Mesodermal cell (in vitro differentiated cells): ENCODE results near the gene GTF3C2. TPM values are rescaled to one million over a fixed set of nuclear protein-coding genes. Genes with fewer than 3 reads are reported as not detected.
A peak's percentile ranks its signal among the peaks of the same experiment; 100 is the strongest.

Source experiments
- H3K27ac ChIP-seq: 2 replicates; pipeline ENCODE4 v1.7.0; 2013; ENCODE audit warnings: mild to moderate bottlenecking, low read depth, low read length, moderate library complexity; ENCODE audit not compliant: severe bottlenecking
- H3K36me3 ChIP-seq: 2 replicates; pipeline ENCODE4 v1.7.1; 2013; ENCODE audit warnings: mild to moderate bottlenecking, low read length, moderate library complexity; ENCODE audit not compliant: control insufficient read depth, insufficient read depth
- H3K4me1 ChIP-seq: one replicate; pipeline ENCODE4 v1.7.1; 2013; ENCODE audit warnings: mild to moderate bottlenecking, low read length; ENCODE audit not compliant: insufficient read depth, control insufficient read depth, poor library complexity, severe bottlenecking
- H3K4me3 ChIP-seq: 2 replicates; pipeline ENCODE4 v1.7.0; 2013; ENCODE audit warnings: low read length, control low read depth, mild to moderate bottlenecking; ENCODE audit not compliant: insufficient read depth, poor library complexity, severe bottlenecking; ENCODE audit errors: extremely low read depth
- H3K9me3 ChIP-seq: 2 replicates; pipeline ENCODE4 v1.7.1; 2013; ENCODE audit warnings: mild to moderate bottlenecking, low read length, moderate library complexity; ENCODE audit not compliant: control insufficient read depth
- WGBS, 2 experiments: methylation state at CpG; one replicate each; pipeline ENCODE4 v1.1.5; 2013; ENCODE audit warnings: missing lambda C conversion rate in 2 of 2; ENCODE audit not compliant: insufficient coverage in 2 of 2; 5-methylcytosine and 5-hydroxymethylcytosine counted together
- polyA plus RNA-seq, 2 experiments: library from polyadenylated mRNA; stranded (reverse); fragments of 50-300 nt; gene quantifications; one replicate each; pipeline ENCODE4 v1.2.3, GENCODE V29; 2013

The GTF3C2 gene
- polyA plus RNA-seq (2013, experiment 1 of 2), result 79.8 TPM
- 70.2 TPM for polyA plus RNA-seq (2013, experiment 2 of 2)

DNA sequence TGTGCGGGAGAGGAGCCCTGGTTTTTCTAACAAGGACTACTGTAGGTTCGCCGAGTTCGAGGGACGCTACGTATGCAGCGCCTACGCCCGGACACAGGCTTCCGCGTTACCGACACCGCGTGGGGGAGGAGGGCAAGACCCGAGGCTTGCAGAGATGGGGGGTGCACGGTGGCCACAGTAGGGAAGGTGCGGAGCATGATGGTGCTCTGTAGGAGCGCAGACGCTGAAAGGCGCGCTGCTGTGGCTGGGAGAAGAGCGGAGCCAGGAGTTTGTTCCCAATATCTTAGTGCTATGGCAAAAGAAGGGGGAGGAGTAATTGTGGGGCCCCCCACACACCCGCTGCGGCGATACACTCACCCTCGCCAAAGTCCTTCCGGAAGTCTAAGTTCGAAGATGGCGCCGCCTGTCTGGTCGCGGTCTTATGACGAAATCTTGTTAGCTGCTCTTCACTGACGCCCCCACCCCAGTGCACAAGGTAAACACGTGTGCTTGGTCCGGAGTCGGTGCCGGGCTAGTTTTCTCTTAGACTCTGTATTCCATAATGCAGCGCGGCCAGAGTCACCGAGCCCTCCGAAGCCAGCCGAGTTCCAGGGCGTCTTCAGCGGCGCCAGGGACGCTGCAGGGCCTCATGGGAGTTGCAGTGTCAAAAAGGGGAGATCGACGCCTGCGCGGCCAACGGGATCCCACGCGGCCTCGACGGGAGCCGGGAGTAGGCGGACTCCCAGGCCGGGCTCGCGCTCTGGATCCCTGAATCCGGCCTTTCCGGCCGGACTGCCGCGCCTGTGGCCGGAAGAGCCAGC, at the start of gene GTF3C2:
Gene GTF3C2, minus strand, starts transcription at position 383 of the 800 bp plus-strand sequence. CDS start 13,210 bp downstream, outside the sequence.
- WGBS, 2 experiments, result 0 to 1% methylated on average over 52 to 62 of the region's 67 CpGs
- peak within 1 kb of the TSS; percentile 96 for H3K27ac ChIP-seq
- peaks cover 13% of the 10 kb centered on the region for H3K4me1 ChIP-seq
- peaks cover 23% of the 10 kb centered on the region for H3K36me3 ChIP-seq
- peak within 1 kb of the TSS; percentile 94 for H3K4me3 ChIP-seq
- peaks cover 11% of the 10 kb centered on the region for H3K9me3 ChIP-seq

GRCh38 chr2:27400348-27401135, 44.0 kb upstream of the GTF3C2 start:
- WGBS, 2 experiments, result no CpG with 5 or more reads among the region's 2 CpGs
- Histone ChIP-seq H3K27ac (no peak overlapping the region), H3K36me3 (peaks cover 51% of the 10 kb centered on the region), H3K4me1 (no peaks in the 10 kb centered on the region), H3K9me3 (no peaks in the 10 kb centered on the region), H3K4me3 (no peak overlapping the region)

- Histone ChIP-seq H3K4me3 (no peak overlapping the region), H3K36me3 (peaks cover 44% of the 10 kb centered on the region), H3K27ac (no peak overlapping the region), H3K4me1 (no peaks in the 10 kb centered on the region), H3K9me3 (no peaks in the 10 kb centered on the region)
- WGBS, 2 experiments, result 90% methylated on average over 5 of the region's 5 CpGs; no CpG with 5 or more reads in 1 of the 2 experiments
These were observed 42.4 kb upstream of the GTF3C2 start for GRCh38 chr2:27398962-27399361.

GRCh38 chr2:27393225-27393624, 36.7 kb upstream of the GTF3C2 start:
- Histone ChIP-seq H3K9me3 (no peaks in the 10 kb centered on the region), H3K36me3 (peaks cover 31% of the 10 kb centered on the region), H3K4me1 (no peaks in the 10 kb centered on the region), H3K4me3 (no peak overlapping the region), H3K27ac (no peak overlapping the region)
- 95 to 99% methylated on average over 32 to 33 of the region's 33 CpGs for WGBS, 2 experiments

DNA sequence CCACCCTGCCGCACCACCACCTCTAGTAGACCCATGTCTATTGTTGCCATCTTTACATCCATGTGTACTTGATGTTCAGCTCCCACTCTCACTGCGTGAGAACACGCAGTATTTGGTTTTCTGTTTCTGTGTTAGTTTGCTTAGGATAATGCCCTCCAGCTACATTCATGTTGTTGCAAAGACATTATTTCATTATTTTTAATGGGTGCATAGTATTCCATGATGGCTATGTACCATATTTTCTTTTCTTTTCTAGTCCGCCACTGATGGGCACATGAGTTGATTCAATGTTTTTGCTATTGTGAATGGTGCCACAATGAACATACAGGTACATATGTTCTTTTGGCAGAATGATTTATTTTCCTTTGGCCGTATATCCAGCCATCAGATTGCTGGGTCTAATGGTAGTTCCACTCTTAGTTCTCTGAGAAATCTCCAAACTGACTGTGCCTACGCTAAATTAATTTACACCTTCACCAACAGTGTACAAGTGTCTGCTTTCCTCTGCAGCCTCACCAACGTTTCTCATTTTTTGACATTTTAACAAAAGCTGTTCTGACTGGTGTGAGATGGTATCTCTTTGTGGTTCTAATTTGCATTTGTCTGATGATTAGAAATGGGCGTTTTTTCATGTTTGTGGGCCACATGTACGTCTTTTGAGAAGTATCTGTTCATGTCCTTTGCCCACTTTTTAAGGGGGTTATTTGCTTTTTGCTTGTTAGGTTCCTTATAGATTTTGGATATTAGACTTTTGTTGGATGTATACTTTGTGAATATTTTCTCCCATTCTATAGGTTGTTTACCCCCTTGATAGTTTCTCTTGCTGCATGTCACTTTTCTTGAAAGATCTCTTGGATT, 34.5 kb upstream of the GTF3C2 start:
- H3K27ac ChIP-seq, result no peak overlapping the region
- H3K9me3 ChIP-seq, result no peaks in the 10 kb centered on the region
- peaks cover 45% of the 10 kb centered on the region for H3K36me3 ChIP-seq
- H3K4me1 ChIP-seq, result no peaks in the 10 kb centered on the region
- WGBS, 2 experiments, result 93 to 100% methylated on average over 5 of the region's 9 CpGs
- H3K4me3 ChIP-seq, result no peak overlapping the region

DNA sequence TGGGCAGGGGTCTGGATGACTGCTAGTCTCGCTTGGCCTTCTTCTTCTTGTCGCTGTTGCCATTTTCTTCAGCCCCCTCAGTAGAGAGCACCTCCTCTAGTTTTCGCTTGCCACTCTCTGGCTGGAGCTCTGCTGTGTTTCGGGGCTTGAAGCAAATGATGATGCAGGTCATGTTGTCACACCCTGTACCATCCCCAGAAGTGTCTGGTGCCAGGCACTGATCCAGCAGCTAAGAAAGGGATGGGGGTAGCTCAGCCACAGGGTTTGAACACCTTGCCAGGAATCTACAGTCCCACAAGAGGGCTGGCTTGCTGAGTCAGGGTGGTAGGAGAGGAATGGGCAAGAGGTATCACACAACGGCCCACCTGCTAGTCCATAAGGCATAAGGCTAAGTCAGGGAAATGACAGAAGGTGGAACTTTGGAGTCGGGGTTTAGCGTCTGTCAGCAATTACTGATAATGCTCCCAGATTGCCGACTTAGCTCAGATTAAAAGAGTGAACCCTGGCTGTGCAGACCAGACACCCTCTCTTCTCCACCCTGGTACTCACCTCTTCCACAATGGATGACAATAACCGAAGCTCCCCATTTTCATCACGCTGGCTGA, 25.1 kb upstream of the GTF3C2 start:
- WGBS, 2 experiments, result 95% methylated on average over 9 to 10 of the region's 10 CpGs
- Histone ChIP-seq H3K4me3 (no peak overlapping the region), H3K9me3 (no peaks in the 10 kb centered on the region), H3K27ac (peak overlapping the region; percentile 98), H3K4me1 (peaks cover 18% of the 10 kb centered on the region), H3K36me3 (peaks cover 79% of the 10 kb centered on the region)

DNA sequence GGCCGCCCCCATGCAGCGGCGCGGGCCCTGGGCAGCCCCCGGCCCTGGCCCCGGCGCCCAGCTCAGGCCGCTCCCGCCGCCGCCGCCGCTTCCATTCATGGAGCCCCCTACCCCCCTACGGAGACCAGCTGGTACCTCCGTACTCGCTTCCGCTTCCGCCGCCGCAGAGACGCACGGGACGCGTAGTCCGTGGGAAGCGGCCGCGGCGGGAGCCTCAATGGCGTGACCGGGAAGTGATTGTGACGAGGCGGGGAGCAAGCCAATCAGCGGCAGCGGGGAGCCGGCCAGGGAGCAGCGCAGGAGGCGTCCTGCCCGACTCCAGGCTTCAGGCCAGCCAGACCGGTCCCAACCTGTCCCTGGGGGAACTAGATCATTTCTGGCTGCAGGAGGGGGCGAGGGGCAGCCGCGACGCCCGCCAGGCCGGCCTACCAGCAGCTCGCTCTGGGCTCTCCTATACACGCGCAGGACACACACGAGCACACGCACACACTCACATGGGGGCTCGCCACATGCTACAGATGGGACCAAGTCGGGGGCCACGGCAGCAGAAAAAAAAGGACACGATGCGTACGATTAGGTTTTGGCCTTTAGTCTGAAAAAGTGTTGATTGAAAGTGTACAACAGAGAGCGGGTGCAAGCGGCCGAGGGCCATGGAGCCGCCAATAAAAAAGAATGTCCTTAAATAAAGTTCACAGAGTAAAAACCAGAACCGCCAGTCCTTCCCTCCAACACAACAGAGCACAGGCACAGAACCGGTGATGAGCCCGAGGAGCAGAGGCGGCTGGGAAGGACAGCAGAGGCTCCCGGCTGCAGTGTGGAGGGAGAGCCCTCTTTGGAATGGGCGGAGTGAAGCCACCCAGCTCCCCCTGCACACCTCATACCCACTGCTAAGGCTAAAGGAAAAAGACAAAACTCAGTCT, 24.3 kb upstream of the GTF3C2 start, which contains the start of gene ZNF513:
Gene ZNF513, minus strand, starts transcription at position 109 of the 920 bp plus-strand sequence. CDS start 208 bp downstream, outside the sequence.
- H3K36me3 ChIP-seq, result peaks cover 79% of the 10 kb centered on the region
- WGBS, 2 experiments, result 21 to 27% methylated on average over 46 to 47 of the region's 67 CpGs
- peaks cover 18% of the 10 kb centered on the region for H3K4me1 ChIP-seq
- no peaks in the 10 kb centered on the region for H3K9me3 ChIP-seq
- peak within 1 kb of the TSS; percentile 98 for H3K27ac ChIP-seq
- peak within 1 kb of the TSS; percentile 79 for H3K4me3 ChIP-seq

- H3K27ac ChIP-seq, result peak overlapping the region; percentile 98
- H3K4me1 ChIP-seq, result peaks cover 18% of the 10 kb centered on the region
- H3K9me3 ChIP-seq, result no peaks in the 10 kb centered on the region
- 2% methylated on average over 23 to 35 of the region's 35 CpGs for WGBS, 2 experiments
- H3K36me3 ChIP-seq, result peaks cover 79% of the 10 kb centered on the region
- H3K4me3 ChIP-seq, result peak overlapping the region; percentile 79
These were observed 23.5 kb upstream of the GTF3C2 start for GRCh38 chr2:27379836-27380625.
